Neural cell (in vitro differentiated cells): ENCODE results near the gene MT1X. TPM values are rescaled to one million over a fixed set of nuclear protein-coding genes. Genes with fewer than 3 reads are reported as not detected.

Experiments used
- H2AFZ ChIP-seq: fragments of 200-600, 300-800 bp; sonication (generic), shearing (Covaris generic); 2 replicates; pipeline ENCODE4 v1.6.0; 2014; ENCODE audit warnings: low read depth, mild to moderate bottlenecking, antibody characterized with exemption, low read length, moderate library complexity
- H3F3A ChIP-seq: fragments of 200-600 bp; shearing (Covaris generic); 2 replicates; pipeline ENCODE4 v1.6.1; 2016; ENCODE audit warnings: mild to moderate bottlenecking, moderate library complexity, mixed read lengths, antibody characterized with exemption, low read length; ENCODE audit not compliant: insufficient read depth, poor library complexity, severe bottlenecking
- H3K27ac ChIP-seq: fragments of 200-600, 300-800 bp; sonication (generic), shearing (Covaris generic); 2 replicates; pipeline ENCODE4 v1.5.1; 2014; ENCODE audit warnings: mild to moderate bottlenecking, low read length, moderate library complexity
- H3K27me3 ChIP-seq: fragments of 300-800, 200-600 bp; sonication (generic), shearing (Covaris generic); 2 replicates; pipeline ENCODE4 v1.6.0; 2014; ENCODE audit warnings: mild to moderate bottlenecking, low read depth, low read length, moderate library complexity; ENCODE audit not compliant: insufficient read depth
- H3K36me3 ChIP-seq: fragments of 300-800, 200-600 bp; sonication (generic), shearing (Covaris generic); 2 replicates; pipeline ENCODE4 v1.5.1; 2014; ENCODE audit warnings: mild to moderate bottlenecking, antibody characterized with exemption, low read length, moderate library complexity; ENCODE audit not compliant: insufficient read depth
- H3K4me2 ChIP-seq: fragments of 300-800, 200-600 bp; sonication (generic), shearing (Covaris generic); 2 replicates; pipeline ENCODE4 v1.6.0; 2014; ENCODE audit warnings: mild to moderate bottlenecking, low read length
- H3K4me3 ChIP-seq: fragments of 300-800, 200-600 bp; sonication (generic), shearing (Covaris generic); 2 replicates; pipeline ENCODE4 v1.5.1; 2014; ENCODE audit warnings: mild to moderate bottlenecking, low read length, moderate library complexity
- H3K79me2 ChIP-seq: fragments of 200-600 bp; shearing (Covaris generic); replicated peaks from 2 replicates; pipeline ENCODE4 v1.6.0; 2014; ENCODE audit warnings: mild to moderate bottlenecking, low read length, moderate library complexity; ENCODE audit not compliant: insufficient read depth
- H3K9ac ChIP-seq: fragments of 300-800, 200-600 bp; sonication (generic), shearing (Covaris generic); 2 replicates; pipeline ENCODE4 v1.6.1; 2016; ENCODE audit warnings: mild to moderate bottlenecking, low read length, mixed read lengths
- H3K9me2 ChIP-seq: fragments of 200-600 bp; shearing (Covaris generic); 2 replicates; pipeline ENCODE4 v1.6.1; 2016; ENCODE audit warnings: mild to moderate bottlenecking, low read length, mixed read lengths; ENCODE audit not compliant: insufficient read depth
- H3K9me3 ChIP-seq: fragments of 200-600, 300-800 bp; sonication (generic), shearing (Covaris generic); 2 replicates; pipeline ENCODE4 v1.6.1; 2016; ENCODE audit warnings: mild to moderate bottlenecking, mixed run types, low read length, moderate library complexity, mixed read lengths
- H4K20me1 ChIP-seq: fragments of 200-600 bp; shearing (Covaris generic); 2 replicates; pipeline ENCODE4 v1.6.1; 2016; ENCODE audit warnings: mild to moderate bottlenecking, mixed run types; ENCODE audit not compliant: insufficient read depth
- EP300 ChIP-seq: fragments of 450-650 bp; conservative IDR thresholded peaks from 2 replicates; pipeline ENCODE4 v1.6.1; 2014; ENCODE audit warnings: antibody characterized with exemption, mild to moderate bottlenecking, moderate library complexity; ENCODE audit not compliant: poor library complexity, severe bottlenecking
- EZH2 ChIP-seq: fragments of 200-600, 300-800 bp; shearing (Covaris generic), sonication (generic); IDR thresholded peaks from 2 replicates; pipeline ENCODE4 v1.6.1; 2014; ENCODE audit warnings: antibody characterized with exemption, low read length, borderline replicate concordance, mild to moderate bottlenecking; ENCODE audit not compliant: insufficient read depth, poor library complexity, severe bottlenecking
- MXI1 ChIP-seq: fragments of 450-650 bp; conservative IDR thresholded peaks from 2 replicates; pipeline ENCODE4 v1.6.1; 2014; ENCODE audit warnings: antibody characterized with exemption, mild to moderate bottlenecking; ENCODE audit not compliant: poor library complexity, severe bottlenecking
- POLR2AphosphoS5 ChIP-seq: IDR thresholded peaks from 2 replicates; pipeline ENCODE4 v1.6.1; 2012
- RAD21 ChIP-seq: fragments of 450-650 bp; conservative IDR thresholded peaks from 2 replicates; pipeline ENCODE4 v1.6.1; 2014; ENCODE audit warnings: antibody characterized with exemption, mild to moderate bottlenecking, moderate library complexity
- SMC3 ChIP-seq: fragments of 450-650 bp; conservative IDR thresholded peaks from 2 replicates; pipeline ENCODE4 v1.6.1; 2014; ENCODE audit warnings: antibody characterized with exemption, mild to moderate bottlenecking, moderate library complexity; ENCODE audit not compliant: poor library complexity
- TAF1 ChIP-seq: IDR thresholded peaks from 2 replicates; pipeline ENCODE4 v1.6.1; 2012; ENCODE audit warnings: low read depth
- polyA plus RNA-seq: library from polyadenylated mRNA; depleted of rRNA; stranded (reverse); fragments of >200 nt; gene quantifications from 2 replicates; pipeline ENCODE4 v1.2.3, GENCODE V29; 2014
- TF ChIP-seq, protein P1 (sequence below): fragments of 450-650 bp; IDR thresholded peaks from 2 replicates; pipeline ENCODE4 v1.5.1; 2014; ENCODE audit warnings: antibody characterized with exemption, mild to moderate bottlenecking, moderate library complexity; ENCODE audit not compliant: poor library complexity, severe bottlenecking
- TF ChIP-seq, protein P2 (sequence below): IDR thresholded peaks from 2 replicates; pipeline ENCODE4 v1.6.1; 2012; ENCODE audit warnings: borderline replicate concordance

The MT1X gene
- polyA plus RNA-seq, 1 donor from 2014 or later: 8.1 TPM

DNA sequence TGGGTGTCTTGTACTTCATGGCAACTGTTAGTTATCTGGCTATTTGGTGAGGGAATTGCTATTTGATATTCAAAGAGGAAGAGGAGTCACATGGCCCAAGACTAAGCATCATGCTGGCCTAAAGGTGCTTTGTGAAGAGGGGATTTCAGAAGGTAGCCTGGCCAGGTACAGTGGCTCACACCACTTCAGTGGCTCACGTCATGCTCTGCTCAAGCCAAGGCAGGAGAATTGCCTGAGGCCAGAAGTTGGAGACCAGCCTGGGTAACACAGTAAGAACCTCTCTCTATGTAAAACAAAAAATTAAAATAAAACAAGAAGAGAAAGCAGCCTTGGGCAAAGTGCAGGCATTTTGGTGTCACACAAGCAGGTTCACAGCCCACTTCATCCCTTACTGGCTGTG lies 37.0 kb upstream of the MT1X start:
- TF ChIP-seq POLR2AphosphoS5: no peak
- TF ChIP-seq MXI1: no peak
- no peak for TF ChIP-seq EP300
- TF ChIP-seq, protein P1, sequence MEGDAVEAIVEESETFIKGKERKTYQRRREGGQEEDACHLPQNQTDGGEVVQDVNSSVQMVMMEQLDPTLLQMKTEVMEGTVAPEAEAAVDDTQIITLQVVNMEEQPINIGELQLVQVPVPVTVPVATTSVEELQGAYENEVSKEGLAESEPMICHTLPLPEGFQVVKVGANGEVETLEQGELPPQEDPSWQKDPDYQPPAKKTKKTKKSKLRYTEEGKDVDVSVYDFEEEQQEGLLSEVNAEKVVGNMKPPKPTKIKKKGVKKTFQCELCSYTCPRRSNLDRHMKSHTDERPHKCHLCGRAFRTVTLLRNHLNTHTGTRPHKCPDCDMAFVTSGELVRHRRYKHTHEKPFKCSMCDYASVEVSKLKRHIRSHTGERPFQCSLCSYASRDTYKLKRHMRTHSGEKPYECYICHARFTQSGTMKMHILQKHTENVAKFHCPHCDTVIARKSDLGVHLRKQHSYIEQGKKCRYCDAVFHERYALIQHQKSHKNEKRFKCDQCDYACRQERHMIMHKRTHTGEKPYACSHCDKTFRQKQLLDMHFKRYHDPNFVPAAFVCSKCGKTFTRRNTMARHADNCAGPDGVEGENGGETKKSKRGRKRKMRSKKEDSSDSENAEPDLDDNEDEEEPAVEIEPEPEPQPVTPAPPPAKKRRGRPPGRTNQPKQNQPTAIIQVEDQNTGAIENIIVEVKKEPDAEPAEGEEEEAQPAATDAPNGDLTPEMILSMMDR: no peak
- TF ChIP-seq, protein P2, sequence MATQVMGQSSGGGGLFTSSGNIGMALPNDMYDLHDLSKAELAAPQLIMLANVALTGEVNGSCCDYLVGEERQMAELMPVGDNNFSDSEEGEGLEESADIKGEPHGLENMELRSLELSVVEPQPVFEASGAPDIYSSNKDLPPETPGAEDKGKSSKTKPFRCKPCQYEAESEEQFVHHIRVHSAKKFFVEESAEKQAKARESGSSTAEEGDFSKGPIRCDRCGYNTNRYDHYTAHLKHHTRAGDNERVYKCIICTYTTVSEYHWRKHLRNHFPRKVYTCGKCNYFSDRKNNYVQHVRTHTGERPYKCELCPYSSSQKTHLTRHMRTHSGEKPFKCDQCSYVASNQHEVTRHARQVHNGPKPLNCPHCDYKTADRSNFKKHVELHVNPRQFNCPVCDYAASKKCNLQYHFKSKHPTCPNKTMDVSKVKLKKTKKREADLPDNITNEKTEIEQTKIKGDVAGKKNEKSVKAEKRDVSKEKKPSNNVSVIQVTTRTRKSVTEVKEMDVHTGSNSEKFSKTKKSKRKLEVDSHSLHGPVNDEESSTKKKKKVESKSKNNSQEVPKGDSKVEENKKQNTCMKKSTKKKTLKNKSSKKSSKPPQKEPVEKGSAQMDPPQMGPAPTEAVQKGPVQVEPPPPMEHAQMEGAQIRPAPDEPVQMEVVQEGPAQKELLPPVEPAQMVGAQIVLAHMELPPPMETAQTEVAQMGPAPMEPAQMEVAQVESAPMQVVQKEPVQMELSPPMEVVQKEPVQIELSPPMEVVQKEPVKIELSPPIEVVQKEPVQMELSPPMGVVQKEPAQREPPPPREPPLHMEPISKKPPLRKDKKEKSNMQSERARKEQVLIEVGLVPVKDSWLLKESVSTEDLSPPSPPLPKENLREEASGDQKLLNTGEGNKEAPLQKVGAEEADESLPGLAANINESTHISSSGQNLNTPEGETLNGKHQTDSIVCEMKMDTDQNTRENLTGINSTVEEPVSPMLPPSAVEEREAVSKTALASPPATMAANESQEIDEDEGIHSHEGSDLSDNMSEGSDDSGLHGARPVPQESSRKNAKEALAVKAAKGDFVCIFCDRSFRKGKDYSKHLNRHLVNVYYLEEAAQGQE: no peak
- TF ChIP-seq RAD21: no peak
- no peak for TF ChIP-seq TAF1
- no peak overlapping the region for H3K4me3 ChIP-seq
- no peak overlapping the region for H2AFZ ChIP-seq
- H3K9me2 ChIP-seq: no peaks in the 10 kb centered on the region
- no peaks in the 10 kb centered on the region for H3K9me3 ChIP-seq
- H4K20me1 ChIP-seq: no peaks in the 10 kb centered on the region
- no peaks in the 10 kb centered on the region for H3F3A ChIP-seq
- H3K36me3 ChIP-seq: no peaks in the 10 kb centered on the region
- H3K27ac ChIP-seq: no peak overlapping the region
- no peak overlapping the region for H3K9ac ChIP-seq
- no peaks in the 10 kb centered on the region for H3K79me2 ChIP-seq
- peaks cover 91% of the 10 kb centered on the region for H3K27me3 ChIP-seq
- H3K4me2 ChIP-seq: no peak overlapping the region

DNA sequence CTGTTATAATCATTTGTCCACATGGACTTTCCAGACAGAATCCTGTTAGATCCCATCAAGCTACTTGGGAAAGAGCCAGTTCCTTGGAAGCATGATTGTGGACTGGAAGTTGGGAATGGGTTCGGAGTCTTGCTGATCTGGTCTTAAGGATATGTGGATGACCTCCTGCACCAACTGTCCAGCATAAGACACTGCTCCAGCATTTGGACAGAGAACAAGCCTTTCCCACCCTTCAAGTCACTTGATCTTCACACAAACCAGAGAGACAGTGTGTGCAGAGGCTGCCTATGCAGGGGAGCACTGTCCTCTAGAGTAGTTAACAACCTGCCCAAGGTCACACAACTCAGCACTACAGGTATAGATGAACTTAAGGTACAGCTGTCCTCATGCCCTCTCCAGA lies 36.4 kb upstream of the MT1X start:
- Histone ChIP-seq H4K20me1 (no peaks in the 10 kb centered on the region), H3F3A (no peaks in the 10 kb centered on the region), H3K9me3 (no peaks in the 10 kb centered on the region), H3K4me2 (no peak overlapping the region), H3K9me2 (no peaks in the 10 kb centered on the region), H3K79me2 (no peaks in the 10 kb centered on the region), H3K36me3 (no peaks in the 10 kb centered on the region), H2AFZ (no peak overlapping the region), H3K4me3 (no peak overlapping the region), H3K9ac (no peak overlapping the region), H3K27me3 (peaks cover 86% of the 10 kb centered on the region), H3K27ac (no peak overlapping the region)
- TF ChIP-seq, protein P1: no peak
- TF ChIP-seq TAF1 (no peak), EP300 (no peak), POLR2AphosphoS5 (no peak), MXI1 (no peak), SMC3 (no peak), EZH2 (no peak), RAD21 (no peak)
- TF ChIP-seq, protein P2: no peak
